Activated CD8-positive, alpha-beta memory T cell treated with anti-CD3 and anti-CD28 coated beads, Interleukin-2, amount 50 U/mL, for 24 hours (primary cell): ENCODE data around the gene UQCRH.
"Not testable (repeated sequence)": the region's sequence is repeated elsewhere in the genome, so short reads cannot be mapped to it uniquely, and the experiment has no call there.

Experiments used
- DNase-seq: peaks from one replicate; pipeline ENCODE4 v3.0.0-alpha.2; 2020; ENCODE audit errors: extremely low read depth

Gene UQCRH

GRCh38 chr1:46300673-46301405, 2.7 kb upstream of the UQCRH start:
- DNase-seq, result no peak

- DNase-seq, result no peak
Observed at GRCh38 chr1:46301406-46301807, 2.1 kb upstream of the UQCRH start.

- no peak for DNase-seq
Observed at GRCh38 chr1:46301808-46302640, 1.5 kb upstream of the UQCRH start.

- DNase-seq, result no peak
Observed at GRCh38 chr1:46302641-46303037, 859 bp upstream of the UQCRH start.

- DNase-seq, result no peak
Observed at GRCh38 chr1:46303872-46304326, 401 bp downstream of the UQCRH start.

- no peak for DNase-seq
Observed at GRCh38 chr1:46306159-46306530, 2.6 kb downstream of the UQCRH start.

- no peak for DNase-seq
Observed at GRCh38 chr1:46309401-46310159, 6.1 kb downstream of the UQCRH start.

GRCh38 chr1:46310321-46310720, 6.8 kb downstream of the UQCRH start:
- DNase-seq, result no peak

GRCh38 chr1:46315669-46316403, 12.3 kb downstream of the UQCRH start:
- no peak for DNase-seq

GRCh38 chr1:46317323-46317722, 13.8 kb downstream of the UQCRH start:
- DNase-seq, result no peak

GRCh38 chr1:46319301-46319700, 15.8 kb downstream of the UQCRH start:
- DNase-seq, result not testable (repeated sequence)

GRCh38 chr1:46319960-46320914, 16.7 kb downstream of the UQCRH start:
- not testable (repeated sequence) for DNase-seq

GRCh38 chr1:46322191-46322590, 18.7 kb downstream of the UQCRH start:
- not testable (repeated sequence) for DNase-seq

GRCh38 chr1:46325285-46326076, 22.0 kb downstream of the UQCRH start:
- DNase-seq, result not testable (repeated sequence)

GRCh38 chr1:46328182-46328581, 24.7 kb downstream of the UQCRH start:
- not testable (repeated sequence) for DNase-seq

GRCh38 chr1:46329807-46330206, 26.3 kb downstream of the UQCRH start:
- not testable (repeated sequence) for DNase-seq

- DNase-seq, result not testable (repeated sequence)
Observed at GRCh38 chr1:46330381-46330780, 26.9 kb downstream of the UQCRH start.

- not testable (repeated sequence) for DNase-seq
Observed at GRCh38 chr1:46331786-46332540, 28.5 kb downstream of the UQCRH start.
